ENCODE results near the gene TWF2. TPM values are rescaled to one million over a fixed set of nuclear protein-coding genes. Genes with fewer than 3 reads are reported as not detected.

Gene TWF2
- total RNA-seq, 3 donors from 2014 or later = 69.7 to 76.5 (median 72.8) TPM

- ATAC-seq = no peak
- H3K4me3 Mint-ChIP-seq = no peak overlapping the region
- H3K9me3 Mint-ChIP-seq = no peaks in the 10 kb centered on the region
- no peaks in the 10 kb centered on the region for H3K27me3 Mint-ChIP-seq (ENCODE audit: low read depth)
- H3K36me3 Mint-ChIP-seq (ENCODE audit: insufficient read depth) = peaks cover 14% of the 10 kb centered on the region
- DNase-seq = no peak
- peaks cover 54% of the 10 kb centered on the region for H3K4me1 Mint-ChIP-seq (ENCODE audit: low read depth)
Measured at GRCh38 chr3:52227117-52227516, 11.8 kb downstream of the TWF2 start.

- Mint-ChIP-seq H3K9me3 (no peaks in the 10 kb centered on the region), H3K4me3 (peak overlapping the region; percentile 35), H3K4me1 (ENCODE audit: low read depth) (peaks cover 56% of the 10 kb centered on the region), H3K36me3 (ENCODE audit: insufficient read depth) (peaks cover 10% of the 10 kb centered on the region), H3K27me3 (ENCODE audit: low read depth) (no peaks in the 10 kb centered on the region)
- DNase-seq (no peak), ATAC-seq (no peak)
Measured at GRCh38 chr3:52226229-52226817, 12.6 kb downstream of the TWF2 start.

- peaks cover 62% of the 10 kb centered on the region for H3K4me1 Mint-ChIP-seq (ENCODE audit: low read depth)
- peak; percentile 48 to 54 for ATAC-seq
- H3K4me3 Mint-ChIP-seq = peak within 1 kb of the TSS; percentile 49
- H3K9me3 Mint-ChIP-seq = no peaks in the 10 kb centered on the region
- H3K36me3 Mint-ChIP-seq (ENCODE audit: insufficient read depth) = peaks cover 10% of the 10 kb centered on the region
- no peak for DNase-seq
- H3K27me3 Mint-ChIP-seq (ENCODE audit: low read depth) = no peaks in the 10 kb centered on the region
Measured at GRCh38 chr3:52225452-52226228, 13.3 kb downstream of the TWF2 start, which contains the start of gene TLR9. TSS of gene TLR9 (minus strand) at chr3:52225645. CDS start at chr3:52225529, 116 bp downstream.

GRCh38 chr3:52223449-52224408, 15.2 kb downstream of the TWF2 start:
- H3K9me3 Mint-ChIP-seq = no peaks in the 10 kb centered on the region

GRCh38 chr3:52222319-52223221, 16.4 kb downstream of the TWF2 start:
- ATAC-seq (no peak), DNase-seq (no peak)
- Mint-ChIP-seq H3K36me3 (ENCODE audit: insufficient read depth) (no peaks in the 10 kb centered on the region), H3K9me3 (no peaks in the 10 kb centered on the region), H3K4me1 (ENCODE audit: low read depth) (peaks cover 88% of the 10 kb centered on the region), H3K4me3 (peak overlapping the region; percentile 59), H3K27me3 (ENCODE audit: low read depth) (no peaks in the 10 kb centered on the region)

More at GRCh38 chr3:52223449-52224408, 15.2 kb downstream of the TWF2 start:
- DNase-seq (no peak), ATAC-seq (no peak)
- Mint-ChIP-seq H3K4me1 (ENCODE audit: low read depth) (peaks cover 78% of the 10 kb centered on the region), H3K27me3 (ENCODE audit: low read depth) (no peaks in the 10 kb centered on the region), H3K4me3 (peak overlapping the region; percentile 5), H3K36me3 (ENCODE audit: insufficient read depth) (no peaks in the 10 kb centered on the region)

- peak; percentile 40 for DNase-seq
- no peaks in the 10 kb centered on the region for H3K9me3 Mint-ChIP-seq
Measured at GRCh38 chr3:52221563-52222318, 17.2 kb downstream of the TWF2 start.

GRCh38 chr3:52221141-52221562, 17.8 kb downstream of the TWF2 start:
- no peaks in the 10 kb centered on the region for H3K36me3 Mint-ChIP-seq (ENCODE audit: insufficient read depth)
- H3K4me3 Mint-ChIP-seq = no peak overlapping the region
- no peaks in the 10 kb centered on the region for H3K27me3 Mint-ChIP-seq (ENCODE audit: low read depth)

More at GRCh38 chr3:52221563-52222318, 17.2 kb downstream of the TWF2 start:
- Mint-ChIP-seq H3K4me3 (peak overlapping the region; percentile 59), H3K27me3 (ENCODE audit: low read depth) (no peaks in the 10 kb centered on the region), H3K4me1 (ENCODE audit: low read depth) (peaks cover 93% of the 10 kb centered on the region), H3K36me3 (ENCODE audit: insufficient read depth) (no peaks in the 10 kb centered on the region)
- ATAC-seq = peak; percentile 44 to 46

GRCh38 chr3:52220380-52221026, 18.5 kb downstream of the TWF2 start:
- Mint-ChIP-seq H3K27me3 (ENCODE audit: low read depth) (no peaks in the 10 kb centered on the region), H3K4me3 (peak overlapping the region; percentile 33), H3K36me3 (ENCODE audit: insufficient read depth) (peaks cover 3% of the 10 kb centered on the region), H3K9me3 (no peaks in the 10 kb centered on the region), H3K4me1 (ENCODE audit: low read depth) (peaks cover 90% of the 10 kb centered on the region)
- DNase-seq = peak; percentile 90
- peak; percentile 64 to 72 for ATAC-seq

More at GRCh38 chr3:52221141-52221562, 17.8 kb downstream of the TWF2 start:
- ATAC-seq (no peak), DNase-seq (no peak)
- Mint-ChIP-seq H3K9me3 (no peaks in the 10 kb centered on the region), H3K4me1 (ENCODE audit: low read depth) (peaks cover 92% of the 10 kb centered on the region)

- Mint-ChIP-seq H3K9me3 (no peaks in the 10 kb centered on the region), H3K4me1 (ENCODE audit: low read depth) (peaks cover 85% of the 10 kb centered on the region), H3K4me3 (no peak overlapping the region), H3K36me3 (ENCODE audit: insufficient read depth) (peaks cover 12% of the 10 kb centered on the region), H3K27me3 (ENCODE audit: low read depth) (no peaks in the 10 kb centered on the region)
- ATAC-seq = no peak
- DNase-seq = no peak
Measured at GRCh38 chr3:52218937-52219650, 19.9 kb downstream of the TWF2 start.

- ATAC-seq (peak in 1 of 2 donors; percentile 23), DNase-seq (no peak)
- Mint-ChIP-seq H3K27me3 (ENCODE audit: low read depth) (no peaks in the 10 kb centered on the region), H3K9me3 (no peaks in the 10 kb centered on the region), H3K36me3 (ENCODE audit: insufficient read depth) (peaks cover 16% of the 10 kb centered on the region), H3K4me3 (peak overlapping the region; percentile 43), H3K4me1 (ENCODE audit: low read depth) (peaks cover 78% of the 10 kb centered on the region)
Measured at GRCh38 chr3:52218454-52218853, 20.5 kb downstream of the TWF2 start.

- ATAC-seq = no peak
- H3K4me1 Mint-ChIP-seq (ENCODE audit: low read depth) = peaks cover 74% of the 10 kb centered on the region
- H3K4me3 Mint-ChIP-seq = peak overlapping the region; percentile 43
- no peaks in the 10 kb centered on the region for H3K9me3 Mint-ChIP-seq
- peaks cover 18% of the 10 kb centered on the region for H3K36me3 Mint-ChIP-seq (ENCODE audit: insufficient read depth)
- DNase-seq = no peak
- no peaks in the 10 kb centered on the region for H3K27me3 Mint-ChIP-seq (ENCODE audit: low read depth)
Measured at GRCh38 chr3:52218026-52218425, 20.9 kb downstream of the TWF2 start.

GRCh38 chr3:52217409-52217805, 21.6 kb downstream of the TWF2 start:
- Mint-ChIP-seq H3K4me3 (peak overlapping the region; percentile 54), H3K9me3 (no peaks in the 10 kb centered on the region), H3K36me3 (ENCODE audit: insufficient read depth) (peaks cover 23% of the 10 kb centered on the region), H3K27me3 (ENCODE audit: low read depth) (no peaks in the 10 kb centered on the region), H3K4me1 (ENCODE audit: low read depth) (peaks cover 68% of the 10 kb centered on the region)
- ATAC-seq = peak in 1 of 2 donors; percentile 3
- DNase-seq = no peak

Measured in activated T-cell treated with anti-CD3 and anti-CD28 coated beads, Interleukin-2, amount 50 U/mL, for 4 hours (primary cell).